Measurements from ENCODE around the gene ZNF560.
"Not testable (repeated sequence)": the region's sequence is repeated elsewhere in the genome, so short reads cannot be mapped to it uniquely, and the experiment has no call there.

The ZNF560 gene

DNA sequence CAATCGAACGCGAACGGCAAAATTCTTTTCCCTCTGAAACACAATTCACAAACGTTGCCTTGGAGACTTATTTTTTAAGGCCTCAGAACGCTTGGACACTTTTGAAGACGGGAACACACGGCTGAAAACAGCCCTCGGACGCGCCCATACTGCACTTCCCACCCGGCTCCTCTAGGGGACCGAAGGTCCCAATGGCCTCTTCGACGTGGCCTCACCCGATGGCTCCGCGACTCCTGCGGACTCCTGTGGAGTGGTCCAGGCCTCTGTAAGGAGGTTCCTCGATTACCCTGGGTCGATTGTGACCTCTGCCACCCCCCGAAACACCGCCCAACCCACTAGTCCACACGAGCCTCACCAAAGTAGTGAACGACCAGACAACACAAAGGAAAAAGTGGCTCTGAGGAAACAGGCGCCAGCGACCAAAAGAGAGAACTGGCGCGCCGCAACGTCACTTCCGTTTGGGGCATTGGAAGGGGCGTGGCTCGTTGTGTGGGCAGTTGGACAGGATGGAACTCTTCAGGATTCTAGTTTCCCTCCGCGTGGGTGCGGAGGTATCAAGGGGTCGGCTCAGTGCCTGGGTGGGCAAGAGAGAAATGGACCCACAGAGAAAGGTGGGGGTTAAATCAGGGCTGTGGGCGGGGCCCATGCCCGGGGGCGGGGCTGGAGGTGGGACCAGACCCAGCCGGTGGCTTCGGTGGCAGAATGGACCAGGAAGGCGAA is at the start of gene ZNF560:
TSS of gene ZNF560 (minus strand) at position 434 of the 720 bp plus-strand sequence. CDS start 23,303 bp downstream, outside the sequence.
- DNase-seq (ENCODE audit: low read depth), result no peak

DNA sequence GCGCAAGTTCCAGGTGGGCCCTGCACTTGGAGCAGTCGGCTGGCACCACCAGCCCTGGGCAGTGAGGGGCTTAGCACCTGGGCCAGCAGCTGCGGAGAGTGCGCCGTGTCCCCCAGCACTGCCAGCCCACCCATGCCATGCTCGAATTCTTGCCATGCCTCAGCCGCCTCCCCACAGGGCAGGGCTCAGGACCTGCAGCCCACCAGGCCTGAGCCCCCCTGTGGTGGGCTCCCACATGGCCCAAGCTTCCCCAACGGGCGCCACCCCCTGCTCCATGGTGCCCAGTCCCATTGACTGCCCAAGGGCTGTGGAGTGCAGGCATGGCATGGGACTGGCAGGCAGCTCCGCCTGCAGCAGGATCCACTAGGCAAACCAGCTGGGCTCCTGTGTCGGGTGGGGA is 49.5 kb upstream of the ZNF560 start:
- no peak for DNase-seq (ENCODE audit: low read depth)

DNA sequence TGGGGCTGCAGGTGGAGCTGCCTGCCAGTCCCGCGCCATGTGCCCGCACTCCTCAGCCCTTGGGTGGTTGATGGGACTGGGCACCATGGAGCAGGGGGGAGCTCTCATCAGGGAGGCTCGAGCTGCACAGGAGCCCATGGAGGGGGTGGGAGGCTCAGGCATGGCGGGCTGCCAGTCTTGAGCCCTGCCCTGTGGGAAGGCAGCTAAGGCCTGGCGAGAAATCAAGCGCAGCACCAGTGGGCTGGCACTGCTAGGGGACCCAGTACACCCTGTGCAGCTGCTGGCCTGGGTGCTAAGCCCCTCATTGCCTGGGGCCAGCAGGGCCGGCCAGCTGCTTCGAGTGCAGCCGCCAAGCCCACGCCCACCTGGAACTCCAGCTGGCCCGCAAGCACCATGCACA is 42.9 kb upstream of the ZNF560 start:
- not testable (repeated sequence) for DNase-seq (ENCODE audit: low read depth)

DNA sequence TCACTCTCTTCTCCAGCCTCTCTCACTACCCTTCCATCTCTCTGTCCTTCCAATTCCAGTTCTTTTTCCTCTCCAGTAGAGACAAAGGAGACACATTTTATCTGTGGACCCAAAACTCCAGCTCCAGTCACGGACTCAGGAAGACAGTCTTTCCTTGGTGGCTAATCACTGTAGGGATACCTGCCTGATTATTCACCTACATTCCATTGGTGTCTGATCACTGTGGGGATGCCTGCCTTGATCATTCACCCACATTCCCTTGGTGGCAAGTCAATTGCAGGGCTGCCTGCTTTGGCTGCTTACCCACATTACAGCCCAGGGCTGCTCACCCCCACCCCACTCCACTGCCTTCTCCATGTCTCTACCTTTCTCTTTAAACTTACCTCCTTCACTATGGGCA is 41.5 kb upstream of the ZNF560 start:
- DNase-seq (ENCODE audit: low read depth), result not testable (repeated sequence)

DNA sequence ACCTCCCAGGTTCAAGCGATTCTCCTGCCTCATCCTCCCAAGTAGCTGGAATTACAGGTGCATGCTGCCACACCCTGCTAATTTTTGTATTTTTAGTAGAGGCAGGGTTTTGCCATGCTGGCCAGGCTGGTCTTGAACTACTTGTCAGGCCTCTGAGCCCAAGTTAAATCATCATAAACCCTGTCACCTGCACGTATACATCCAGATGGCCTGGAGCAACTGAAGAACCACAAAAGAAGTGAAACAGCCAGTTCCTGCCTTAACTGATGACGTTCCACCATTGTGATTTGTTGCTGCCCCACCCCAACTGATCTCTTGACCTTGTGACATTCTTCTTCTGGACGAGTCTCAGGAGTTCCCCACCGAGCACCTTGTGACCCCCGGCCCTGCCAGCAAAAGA is 40.8 kb upstream of the ZNF560 start:
- not testable (repeated sequence) for DNase-seq (ENCODE audit: low read depth)

DNA sequence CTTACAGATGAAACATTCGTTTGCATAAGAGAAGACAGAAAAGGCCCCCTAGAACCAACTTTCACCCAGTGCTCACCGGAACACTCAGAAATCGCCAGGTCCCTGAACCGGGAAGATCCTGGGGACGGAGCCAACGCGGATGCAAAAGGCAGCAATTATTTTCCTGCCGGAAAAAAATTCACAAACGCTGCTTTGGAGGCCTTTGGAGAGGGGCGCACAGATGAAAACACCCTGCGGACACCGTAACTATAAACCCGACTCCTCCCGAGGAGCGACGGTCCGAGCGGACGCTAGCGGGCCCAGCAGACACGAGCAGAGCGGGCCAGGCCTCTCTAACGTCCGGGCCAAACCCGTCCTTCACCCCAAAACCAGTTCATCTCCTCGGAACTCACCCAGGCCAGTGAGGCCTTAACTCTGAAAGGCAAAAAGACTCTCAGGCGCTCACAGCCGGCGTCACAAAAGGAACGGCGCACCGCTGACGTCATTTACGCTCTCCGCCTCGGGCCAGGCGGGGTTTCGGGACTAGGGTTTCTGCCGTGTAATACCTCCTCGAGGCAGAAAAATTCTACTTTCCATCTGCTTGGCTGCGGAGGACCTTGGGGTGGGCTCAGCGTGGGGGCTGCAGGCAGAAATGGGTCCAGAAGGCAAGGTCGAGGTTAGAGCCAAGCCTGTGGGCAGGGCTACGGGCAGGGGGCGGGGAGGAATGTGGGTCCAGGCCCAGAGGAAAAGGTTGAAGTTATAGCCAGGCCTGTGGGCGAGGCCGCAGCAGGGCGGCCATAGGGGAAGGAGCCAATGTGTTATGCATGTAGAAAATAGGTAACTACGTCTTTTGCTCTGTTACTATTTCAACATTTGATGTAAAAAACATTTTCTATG is 40.0 kb upstream of the ZNF560 start, which contains the start of gene ZNF426:
TSS of gene ZNF426 (minus strand) at position 463 of the 876 bp plus-strand sequence. CDS start 2,413 bp downstream, outside the sequence.
- peak; percentile 41 for DNase-seq (ENCODE audit: low read depth)

DNA sequence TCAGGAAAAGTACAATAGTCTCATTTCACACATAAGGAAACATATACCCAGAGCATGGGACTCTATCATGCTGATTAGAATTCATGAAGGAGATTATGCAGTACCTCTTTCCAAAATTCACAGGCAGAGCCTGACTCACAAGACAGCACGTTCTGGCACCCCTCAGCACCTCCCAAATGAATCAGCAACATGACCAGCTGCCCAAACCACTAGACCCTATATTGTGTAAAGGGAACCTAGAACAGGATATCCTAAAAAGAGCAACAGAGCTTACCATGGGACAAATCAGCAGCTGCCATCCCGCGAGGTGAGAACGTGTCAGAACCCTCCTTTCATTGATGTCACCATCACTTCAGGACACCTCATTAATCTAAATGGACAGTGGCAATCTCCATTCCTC is 37.5 kb upstream of the ZNF560 start:
- DNase-seq (ENCODE audit: low read depth), result no peak

DNA sequence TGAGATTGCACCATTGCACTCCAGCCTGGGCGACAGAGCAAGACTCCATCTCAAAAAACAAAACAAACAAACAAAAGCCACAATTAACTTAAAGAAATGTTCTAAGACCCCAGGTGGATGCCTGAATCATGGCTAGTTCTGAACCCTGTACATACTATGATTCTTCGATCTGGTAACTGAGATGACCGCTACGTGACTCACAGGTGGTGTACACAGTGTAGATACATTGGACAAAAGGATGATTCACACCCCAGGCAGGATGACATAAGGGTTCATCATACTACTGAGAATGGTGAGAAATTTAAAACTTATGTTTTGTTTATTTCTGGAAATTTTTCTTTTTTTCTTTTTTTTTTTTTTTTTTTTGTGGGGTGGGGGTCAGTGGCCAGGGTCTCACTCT is 33.5 kb upstream of the ZNF560 start:
- DNase-seq (ENCODE audit: low read depth), result no peak

DNA sequence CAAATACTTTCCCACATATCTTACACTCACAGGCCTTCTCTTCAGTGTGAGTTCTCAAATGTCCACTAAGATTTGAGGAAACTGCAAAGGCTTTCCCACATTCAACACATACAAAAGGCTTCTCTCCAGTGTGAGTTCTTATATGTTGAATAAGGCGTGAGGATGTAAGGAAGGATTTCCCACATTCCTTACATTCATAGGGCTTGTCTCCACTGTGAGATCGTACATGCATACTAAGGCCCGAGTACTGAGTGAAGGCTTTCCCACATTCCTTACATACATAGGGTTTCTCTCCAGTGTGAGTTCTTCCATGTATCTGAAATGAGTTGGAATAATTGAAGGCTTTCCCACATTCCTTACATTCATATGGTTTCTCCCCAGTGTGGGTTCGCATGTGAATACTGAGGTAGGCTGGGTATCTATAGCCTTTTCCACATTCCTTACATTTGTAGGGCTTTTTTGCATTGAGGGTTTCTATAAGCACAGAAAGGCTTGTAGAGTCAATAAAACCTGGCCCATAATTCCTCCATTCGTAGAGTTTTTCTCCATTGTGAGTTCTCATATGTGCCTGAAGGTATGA is 30.4 kb upstream of the ZNF560 start:
- no peak for DNase-seq (ENCODE audit: low read depth)

DNA sequence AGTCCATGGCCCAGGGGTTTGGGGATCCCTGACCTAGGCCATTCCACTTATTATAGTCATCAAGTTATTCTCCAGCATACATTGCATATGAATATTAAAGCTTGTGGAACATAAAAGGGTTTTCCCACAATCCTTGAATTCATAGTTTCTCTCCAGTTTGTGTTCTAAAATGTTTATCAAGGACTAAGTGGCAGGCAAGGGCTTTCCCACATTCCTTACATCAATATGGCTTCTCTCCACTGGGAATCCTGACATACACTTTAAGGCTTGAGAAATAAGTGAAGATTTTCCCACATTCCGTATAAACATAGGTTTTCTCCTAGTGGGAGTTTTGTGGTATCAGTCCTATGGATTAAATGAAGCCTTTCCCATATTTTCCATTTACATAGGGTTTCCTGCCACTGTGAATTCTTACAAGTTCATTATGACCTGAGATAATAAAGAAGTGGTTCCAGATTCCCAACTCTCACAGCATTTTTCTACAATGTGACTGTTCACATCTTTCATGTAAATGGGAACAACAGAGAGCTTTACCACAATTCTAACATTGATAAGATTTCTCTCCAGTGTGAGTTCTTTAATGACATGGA is 25.6 kb upstream of the ZNF560 start:
- DNase-seq (ENCODE audit: low read depth), result no peak

DNA sequence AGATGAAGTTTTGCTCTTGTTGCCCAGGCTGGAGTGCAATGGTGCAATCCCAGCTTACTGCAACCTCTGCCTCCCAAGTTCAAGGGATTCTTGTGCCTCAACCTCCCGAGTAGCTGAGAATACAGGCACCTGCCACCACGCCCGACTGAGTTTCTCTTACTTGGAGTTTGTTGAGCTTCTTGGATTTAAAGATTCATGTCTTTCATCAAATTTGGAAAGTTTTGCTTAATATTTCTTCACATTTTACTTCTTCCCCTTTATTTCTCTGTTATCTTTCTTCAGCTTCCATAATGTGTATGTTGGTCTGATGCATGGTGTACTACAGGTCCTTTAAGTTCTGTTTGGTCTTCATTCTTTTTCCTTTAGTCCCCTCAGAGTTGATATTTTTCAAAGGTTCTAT is 8.9 kb upstream of the ZNF560 start:
- DNase-seq (ENCODE audit: low read depth), result no peak

DNA sequence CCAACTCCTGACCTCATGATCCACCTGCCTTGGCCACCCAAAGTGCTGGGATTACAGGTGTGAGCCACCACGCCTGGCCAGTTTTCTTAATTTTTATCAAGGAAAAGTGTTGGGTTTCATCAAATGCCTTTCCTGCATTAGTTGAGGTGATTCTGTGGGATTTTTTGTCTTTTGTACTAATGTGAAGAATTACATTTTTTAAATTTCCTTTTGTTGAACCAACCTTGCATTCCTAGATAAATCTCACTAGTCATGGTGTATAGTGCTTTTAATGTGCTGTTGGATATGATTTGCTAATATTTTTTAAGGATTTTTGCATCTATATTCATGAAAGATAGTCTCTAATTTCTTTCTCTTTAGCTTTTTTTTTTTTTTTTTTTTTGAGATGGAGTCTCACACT is 2.4 kb upstream of the ZNF560 start:
- DNase-seq (ENCODE audit: low read depth), result no peak

DNA sequence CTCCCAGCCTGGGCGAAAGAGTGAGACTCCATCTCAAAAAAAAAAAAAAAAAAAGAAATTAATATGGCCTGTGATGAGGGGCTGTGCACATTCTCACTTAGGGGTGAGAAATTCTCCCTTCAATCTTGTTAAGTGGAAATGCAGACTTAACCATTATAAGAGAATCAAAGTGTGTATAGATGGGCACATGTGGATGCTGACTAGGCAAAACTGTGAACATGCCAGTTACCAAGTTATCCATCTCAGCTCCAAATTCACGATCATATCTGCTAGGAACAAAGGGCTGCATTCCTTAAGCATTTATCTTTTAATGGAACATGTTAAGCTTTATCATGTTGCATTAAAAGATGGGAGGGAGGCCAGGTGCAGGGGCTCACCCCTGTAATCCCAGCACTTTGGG is 4.3 kb downstream of the ZNF560 start:
- no peak for DNase-seq (ENCODE audit: low read depth)

DNA sequence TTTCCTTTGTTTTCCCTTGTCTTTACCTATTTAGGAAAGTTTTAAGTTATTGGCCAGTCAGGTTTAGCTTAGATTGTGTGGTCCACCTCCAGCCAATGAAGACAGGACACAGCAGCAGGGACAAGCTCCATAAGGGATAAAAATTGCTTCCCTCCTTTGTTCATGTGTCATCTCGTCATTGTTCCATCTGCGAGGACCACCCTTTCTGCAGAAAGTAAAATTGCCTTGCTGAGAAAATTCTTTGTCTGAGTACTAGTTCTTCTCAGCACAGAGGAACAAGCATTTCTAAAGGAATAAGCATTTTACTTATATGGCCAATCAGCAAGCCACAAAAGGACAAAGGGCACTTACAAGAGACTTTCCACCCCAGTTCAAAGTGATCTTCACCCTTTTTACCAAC is 11.4 kb downstream of the ZNF560 start:
- DNase-seq (ENCODE audit: low read depth), result no peak

DNA sequence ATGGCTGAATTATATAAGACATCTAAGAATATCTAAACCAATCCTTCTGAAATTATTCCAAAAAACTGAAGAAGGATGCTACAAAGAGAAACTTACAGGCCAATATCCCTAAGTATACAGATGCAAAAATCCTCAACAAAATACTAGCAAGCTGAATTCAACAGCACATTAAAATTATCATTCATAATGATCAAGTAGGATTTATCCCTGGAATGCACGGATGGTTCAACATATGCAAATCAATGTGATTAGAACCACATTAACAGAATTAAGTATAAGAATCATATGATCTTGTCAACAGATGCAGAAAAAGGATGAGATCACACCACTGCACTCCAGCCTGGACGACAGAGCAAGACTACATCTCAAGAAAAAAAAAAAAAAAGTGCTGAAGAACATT is 13.3 kb downstream of the ZNF560 start:
- DNase-seq (ENCODE audit: low read depth), result no peak

DNA sequence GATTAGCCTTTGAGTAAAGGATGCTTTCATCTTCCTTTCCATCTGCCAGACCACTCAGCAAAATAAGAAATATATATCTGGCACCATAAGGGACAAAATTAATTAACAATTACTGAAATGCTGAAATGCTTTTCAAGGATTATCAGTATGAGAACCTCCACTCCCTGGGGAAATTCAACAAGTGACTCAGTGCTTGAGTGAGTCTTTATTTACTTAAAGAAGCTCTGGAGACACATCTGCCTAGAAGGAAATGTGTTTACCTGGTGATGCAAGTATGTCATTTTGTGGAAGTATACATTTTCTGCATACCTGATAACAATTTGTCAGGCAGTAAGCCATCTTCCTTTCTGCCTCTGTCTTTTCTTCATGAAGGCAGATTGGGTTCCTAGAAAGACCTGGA is 23.4 kb downstream of the ZNF560 start:
- DNase-seq (ENCODE audit: low read depth), result no peak

DNA sequence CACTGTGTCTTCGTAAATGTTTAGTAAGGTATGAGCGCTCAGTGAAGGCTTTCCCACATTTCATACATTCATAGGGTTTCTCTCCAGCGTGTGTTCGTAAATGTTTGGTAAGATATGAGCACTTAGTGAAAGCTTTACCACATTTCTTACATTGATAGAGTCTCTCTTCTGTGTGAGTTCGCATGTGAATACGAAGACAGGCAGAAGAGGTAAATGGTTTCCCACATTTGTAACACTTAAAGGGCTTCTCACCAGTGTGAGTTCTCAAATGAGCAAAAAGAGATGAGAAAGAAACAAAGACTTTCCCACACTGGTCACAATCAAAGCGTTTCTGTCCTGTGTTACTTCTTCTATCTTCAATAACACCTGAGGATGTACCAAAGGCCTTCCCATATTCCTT is 31.3 kb downstream of the ZNF560 start:
- DNase-seq (ENCODE audit: low read depth), result no peak

DNA sequence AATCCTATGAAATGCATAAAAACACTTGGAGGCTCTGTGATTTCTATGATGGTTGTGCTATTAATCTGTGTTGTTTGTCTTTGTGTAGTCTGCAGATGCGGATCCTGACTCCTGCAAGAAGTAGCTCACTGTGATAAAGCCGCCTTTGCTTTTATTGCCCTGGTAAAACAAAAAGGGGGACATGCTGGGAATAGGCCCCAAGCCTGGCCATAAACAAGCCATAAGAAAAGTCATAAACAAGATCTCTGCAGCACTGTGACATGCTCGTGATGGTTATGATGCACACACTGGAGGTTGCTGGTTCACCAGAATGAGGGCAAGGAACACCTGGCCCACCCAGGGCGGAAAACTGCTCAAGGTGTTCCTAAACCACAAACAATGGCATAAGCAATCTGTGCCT is 36.5 kb downstream of the ZNF560 start:
- no peak for DNase-seq (ENCODE audit: low read depth)

DNA sequence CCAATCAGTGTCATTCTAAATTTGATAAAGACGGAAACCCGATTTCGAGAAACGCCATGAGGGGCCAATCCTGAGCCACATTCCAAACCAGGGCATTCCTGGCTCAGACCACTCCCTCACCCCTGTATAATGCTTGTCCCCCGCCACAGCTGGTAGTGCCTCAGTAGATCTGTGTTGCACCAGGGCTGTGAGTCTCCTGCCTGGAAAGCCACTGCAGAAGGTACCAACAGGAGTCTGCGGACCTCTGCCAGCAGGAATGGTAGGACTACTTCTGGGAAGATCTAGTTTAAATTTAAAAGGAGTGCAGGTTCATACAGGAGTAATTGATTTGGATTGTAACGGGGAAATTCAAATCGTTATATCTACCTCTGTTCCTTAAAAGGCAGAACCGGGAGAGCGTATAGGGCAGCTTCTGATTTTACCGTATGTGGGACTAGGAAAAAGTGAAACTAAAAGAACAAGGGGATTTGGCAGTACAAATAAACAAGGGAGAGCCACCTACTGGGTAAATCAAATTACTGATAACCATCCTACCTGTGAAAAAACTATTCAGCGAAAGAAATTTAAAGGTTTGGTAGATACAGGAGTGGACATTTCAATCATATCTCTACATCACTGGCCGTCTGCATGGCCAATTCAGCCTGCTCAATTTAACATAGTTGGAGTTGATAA is 42.3 kb downstream of the ZNF560 start:
- no peak for DNase-seq (ENCODE audit: low read depth)

DNA sequence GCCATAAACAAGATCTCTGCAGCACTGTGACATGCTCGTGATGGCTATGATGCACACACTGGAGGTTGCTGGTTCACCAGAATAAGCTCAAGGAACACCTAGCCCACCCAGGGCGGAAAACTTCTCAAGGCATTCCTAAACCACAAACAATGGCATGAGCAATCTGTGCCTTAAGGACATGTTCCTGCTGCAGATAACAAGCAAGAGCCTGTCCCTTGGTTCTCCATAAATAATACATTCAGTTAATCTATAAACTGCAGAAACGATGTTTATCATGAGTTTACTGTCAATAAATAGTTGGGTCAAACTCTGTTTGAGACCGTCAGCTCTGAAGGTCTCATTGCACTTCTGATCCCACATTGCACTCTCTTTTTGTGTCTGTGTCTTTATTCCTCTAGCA is 44.5 kb downstream of the ZNF560 start:
- no peak for DNase-seq (ENCODE audit: low read depth)

DNA sequence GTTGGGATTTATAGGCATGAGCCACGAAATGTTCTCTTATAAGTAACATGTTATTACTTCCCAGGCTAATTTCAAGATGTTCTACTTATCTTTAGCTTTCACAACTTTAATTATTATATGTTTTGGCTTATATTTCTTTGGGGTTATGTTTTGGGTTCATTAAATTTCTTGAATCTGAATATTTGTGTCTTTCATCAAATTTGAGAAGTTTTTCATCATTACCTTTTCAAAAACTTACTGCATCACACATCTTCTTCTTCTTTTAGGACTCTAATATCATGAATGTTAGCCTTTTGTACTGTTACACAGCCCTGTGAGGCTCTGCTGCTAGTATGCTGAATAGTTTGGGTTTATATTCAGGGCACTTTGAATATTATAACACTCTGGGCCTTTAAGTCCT is 53.4 kb downstream of the ZNF560 start:
- DNase-seq (ENCODE audit: low read depth), result no peak

DNA sequence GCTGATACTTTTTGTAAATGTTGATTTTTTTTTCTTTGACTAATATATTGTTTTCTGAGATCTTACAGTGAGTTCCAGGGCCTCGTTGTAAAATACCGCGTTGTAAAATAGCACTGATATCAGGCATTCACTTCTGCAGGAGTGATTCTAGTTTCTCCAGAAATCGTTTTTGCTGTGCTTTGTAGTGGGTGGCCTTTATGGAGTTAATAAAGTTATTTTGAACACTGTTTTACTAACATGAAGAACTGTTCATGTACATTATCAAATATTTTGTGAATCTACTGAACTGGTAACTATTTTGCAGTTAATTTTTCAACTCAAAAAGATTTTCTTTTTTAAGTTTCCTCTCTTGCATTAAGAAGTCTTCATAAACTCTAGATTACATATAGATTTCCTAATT is 62.1 kb downstream of the ZNF560 start:
- DNase-seq (ENCODE audit: low read depth), result no peak
